Activated gamma-delta T cell (primary cell): Measurements from ENCODE around the gene TSHZ2.
"Not testable (repeated sequence)": the region's sequence is repeated elsewhere in the genome, so short reads cannot be mapped to it uniquely, and the experiment has no call there.

ENCODE experiments used
- DNase-seq: peaks from one replicate; lab custom pipeline; 2025; lab: John Stamatoyannopoulos, UW

Gene TSHZ2

DNA sequence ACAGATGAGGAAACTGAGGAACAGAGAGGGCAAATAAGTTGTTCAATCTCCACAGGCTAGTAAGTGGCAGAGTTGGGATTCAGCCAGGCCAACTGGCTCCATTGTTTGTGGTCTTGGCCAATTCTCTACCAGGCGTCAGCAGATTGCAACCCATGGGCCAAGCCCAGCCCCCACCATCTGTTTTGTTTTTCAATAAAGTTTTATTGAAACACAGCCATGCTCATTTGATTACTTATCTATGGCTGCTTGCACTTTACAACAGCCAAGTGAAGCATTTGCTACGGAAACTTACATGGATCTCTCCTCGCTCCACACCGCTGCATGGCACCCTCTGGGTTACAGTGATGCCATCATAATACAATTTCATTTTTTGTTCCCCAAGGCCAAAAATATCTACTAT lies 530.7 kb downstream of the TSHZ2 start:
- no peak for DNase-seq

DNA sequence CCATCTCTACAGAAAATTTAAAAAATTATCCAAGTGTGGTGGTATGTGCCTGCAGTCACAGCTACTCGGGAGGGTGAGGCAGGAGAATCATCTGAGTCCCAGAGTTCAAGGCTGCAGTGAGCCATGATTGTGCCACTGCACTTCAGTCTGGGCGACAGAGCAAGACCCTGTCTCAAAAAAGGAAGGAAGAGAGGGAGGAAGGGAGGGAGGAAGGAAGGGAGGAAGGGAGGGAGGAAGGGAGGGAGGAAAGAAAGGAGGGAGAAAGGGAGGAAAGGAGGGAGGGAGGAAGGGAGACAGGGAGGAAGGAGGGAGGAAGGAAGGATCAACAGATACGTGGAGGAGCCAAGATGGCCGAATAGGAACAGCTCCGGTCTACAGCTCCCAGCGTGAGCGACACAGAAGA lies 531.4 kb downstream of the TSHZ2 start:
- no peak for DNase-seq

DNA sequence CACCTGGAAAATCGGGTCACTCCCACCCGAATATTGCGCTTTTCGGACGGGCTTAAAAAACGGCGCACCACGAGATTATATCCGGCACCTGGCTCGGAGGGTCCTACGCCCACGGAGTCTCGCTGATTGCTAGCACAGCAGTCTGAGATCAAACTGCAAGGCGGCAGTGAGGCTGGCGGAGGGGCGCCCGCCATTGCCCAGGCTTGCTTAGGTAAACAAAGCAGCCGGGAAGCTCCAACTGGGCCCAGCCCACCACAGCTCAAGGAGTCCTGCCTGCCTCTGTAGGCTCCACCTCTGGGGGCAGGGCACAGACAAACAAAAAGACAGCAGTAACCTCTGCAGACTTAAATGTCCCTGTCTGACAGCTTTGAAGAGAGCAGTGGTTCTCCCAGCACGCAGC lies 531.9 kb downstream of the TSHZ2 start:
- DNase-seq: not testable (repeated sequence)

DNA sequence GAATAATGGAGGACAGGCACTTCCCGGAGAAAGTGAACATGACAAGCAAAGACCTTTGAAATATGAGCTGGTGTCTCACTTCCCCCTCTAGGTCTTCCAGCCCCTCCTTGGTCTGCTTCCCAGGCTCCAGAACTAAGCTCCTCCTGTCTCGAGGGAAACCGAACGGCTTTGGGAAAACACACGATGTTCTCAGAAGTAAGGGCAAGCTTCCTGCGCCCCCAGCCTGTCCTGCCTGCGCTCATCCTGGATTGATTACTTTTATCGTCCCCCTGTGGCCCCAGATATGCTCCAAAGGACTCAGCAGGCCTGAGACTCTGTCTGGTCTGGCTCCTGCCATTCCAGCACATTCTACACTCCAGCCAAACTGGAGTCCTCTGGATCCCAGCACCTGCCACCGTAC lies 538.1 kb downstream of the TSHZ2 start:
- DNase-seq: no peak

DNA sequence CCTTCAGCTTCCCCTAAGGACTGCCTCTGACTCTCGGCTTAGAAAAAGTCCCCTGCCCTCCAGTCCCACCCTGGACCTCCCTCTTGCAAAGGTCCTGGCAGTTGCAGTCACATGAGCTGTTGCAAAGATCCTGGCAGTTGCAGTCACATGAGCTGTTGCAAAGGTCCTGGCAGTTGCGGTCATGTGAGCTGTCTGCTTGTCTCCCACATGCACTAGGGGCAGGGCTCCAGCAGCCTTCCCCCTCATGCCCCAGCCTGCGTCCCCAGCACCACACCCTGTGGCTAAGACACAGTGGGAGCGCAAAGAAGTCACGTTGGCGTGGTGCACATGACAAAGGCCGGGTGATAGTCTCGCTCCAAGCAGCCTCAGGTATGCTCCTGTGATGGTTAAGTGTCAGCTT lies 538.5 kb downstream of the TSHZ2 start:
- DNase-seq: no peak

DNA sequence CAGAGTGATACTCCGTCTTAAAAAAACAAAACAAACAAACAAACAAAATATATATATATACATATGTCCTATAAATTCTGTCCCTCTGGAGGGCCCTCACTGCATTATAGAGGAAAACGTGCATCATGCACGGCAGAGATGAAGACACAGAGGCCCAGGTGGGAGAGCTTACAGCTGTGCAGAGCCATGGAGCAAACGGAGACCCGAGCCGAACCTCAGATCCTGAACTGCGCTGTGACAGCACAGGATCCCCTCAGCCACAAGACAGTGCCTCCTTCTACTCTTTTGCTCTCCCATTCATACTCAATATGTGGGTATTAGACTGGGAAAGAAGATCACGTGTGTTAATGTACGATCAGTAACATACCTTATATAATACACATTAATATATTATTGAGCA lies 539.9 kb downstream of the TSHZ2 start:
- no peak for DNase-seq

DNA sequence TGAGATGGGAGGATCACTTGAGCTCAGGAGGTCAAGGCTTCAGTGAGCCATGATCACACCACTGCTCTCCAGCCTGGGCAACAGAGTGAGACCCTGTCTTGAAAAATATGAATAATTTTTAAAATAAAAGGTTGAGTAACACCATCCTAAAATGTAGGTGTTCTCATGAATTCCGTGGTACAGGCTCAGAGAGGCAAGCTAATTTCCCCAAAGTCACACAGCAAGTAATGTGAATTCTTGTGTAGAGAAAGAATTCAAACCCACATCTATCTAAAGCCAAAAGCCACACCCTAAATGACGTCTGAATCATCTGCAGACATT lies 541.0 kb downstream of the TSHZ2 start:
- DNase-seq: no peak

DNA sequence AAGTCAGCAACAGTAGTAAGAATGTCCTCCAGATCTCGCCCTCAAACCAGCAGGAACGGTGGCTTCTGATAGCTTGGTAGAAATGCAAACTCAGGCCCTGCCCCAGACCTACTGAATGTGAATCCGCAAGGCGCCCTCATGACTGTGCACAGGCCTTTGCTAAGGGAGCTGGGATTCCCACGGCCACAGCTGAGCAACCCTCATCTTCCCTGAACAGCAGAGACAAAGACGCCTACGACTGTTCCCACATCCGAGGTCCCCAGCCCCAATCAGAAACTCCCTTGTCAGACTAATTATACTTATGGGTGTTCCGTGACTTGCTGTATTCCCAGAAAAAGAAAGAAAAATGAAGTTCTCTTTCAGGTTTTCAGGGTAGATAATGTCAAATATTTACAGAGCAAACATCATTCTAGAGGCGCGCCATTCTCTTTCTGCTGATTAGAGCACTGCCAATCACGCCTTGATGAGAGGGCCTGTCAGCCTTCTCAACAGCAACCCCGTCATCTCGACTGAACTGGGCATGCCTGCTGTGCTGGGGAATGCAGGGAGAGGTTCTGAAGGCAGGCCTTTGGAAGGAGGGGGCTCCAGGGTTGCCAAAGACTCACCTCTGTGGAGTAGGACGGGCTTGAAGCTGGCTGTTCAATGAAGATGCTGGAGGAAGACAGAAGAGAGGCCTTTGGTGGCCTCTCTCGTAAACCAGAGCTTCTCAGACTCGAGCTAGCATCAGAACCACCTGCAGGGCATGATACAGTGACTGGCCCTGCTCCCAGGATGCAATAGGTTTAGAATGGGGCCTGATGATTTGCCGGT lies 541.5 kb downstream of the TSHZ2 start:
- no peak for DNase-seq

DNA sequence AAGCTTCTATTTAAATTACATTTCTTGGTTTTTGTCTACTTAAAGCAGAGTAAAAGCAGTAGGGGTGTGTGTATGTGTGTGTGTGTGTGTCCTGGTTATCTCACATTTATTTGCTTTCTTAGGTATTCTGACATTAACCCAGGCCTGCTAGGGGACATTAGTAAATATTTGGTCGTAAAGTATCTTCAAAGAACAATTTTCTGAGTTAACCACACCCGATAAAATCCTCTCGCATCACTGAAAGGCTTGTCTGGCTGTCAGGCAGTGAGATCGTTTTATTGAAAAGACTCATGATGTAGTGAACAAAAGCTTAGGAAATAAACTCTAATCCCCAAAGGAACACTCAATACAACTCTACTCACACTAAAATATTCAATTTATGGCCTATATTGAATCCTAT lies 543.6 kb downstream of the TSHZ2 start:
- DNase-seq: no peak

DNA sequence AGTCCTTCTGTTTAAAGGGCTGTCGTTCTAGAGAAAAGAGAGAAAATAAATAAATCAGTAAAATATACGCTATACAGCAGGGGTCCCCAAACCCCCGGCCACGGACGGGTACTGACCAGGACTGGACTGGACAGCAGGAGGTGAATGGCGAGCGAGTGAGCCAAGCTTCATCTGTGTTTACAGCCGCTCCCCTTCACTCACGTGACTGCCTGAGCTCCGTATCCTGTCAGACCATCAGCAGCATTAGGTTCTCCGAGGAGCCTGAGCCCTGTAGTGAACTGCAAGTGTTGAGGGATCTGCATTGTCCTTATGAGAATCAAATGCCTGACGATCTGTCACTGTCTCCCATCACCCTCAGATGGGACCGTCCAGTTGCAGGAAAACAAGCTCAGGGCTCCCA lies 545.0 kb downstream of the TSHZ2 start:
- no peak for DNase-seq

DNA sequence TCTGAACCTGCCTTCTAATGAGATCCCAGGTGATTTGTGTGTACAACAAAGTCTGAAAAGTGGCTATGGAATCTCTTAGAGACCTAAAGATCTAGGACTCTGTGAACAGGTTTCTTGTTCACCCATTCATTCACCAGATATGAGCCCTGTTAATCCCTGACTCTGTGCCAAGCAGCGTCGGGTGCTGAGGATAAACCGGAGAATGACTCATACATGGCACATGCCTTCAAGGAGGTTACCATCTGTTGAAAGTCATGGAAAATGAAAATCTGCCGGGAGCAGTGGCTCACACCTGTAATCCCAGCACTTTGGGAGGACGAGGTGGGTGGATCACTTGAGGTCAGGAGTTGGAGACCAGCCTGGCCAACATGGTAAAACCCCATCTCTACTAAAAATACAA lies 549.3 kb downstream of the TSHZ2 start:
- DNase-seq: not testable (repeated sequence)

DNA sequence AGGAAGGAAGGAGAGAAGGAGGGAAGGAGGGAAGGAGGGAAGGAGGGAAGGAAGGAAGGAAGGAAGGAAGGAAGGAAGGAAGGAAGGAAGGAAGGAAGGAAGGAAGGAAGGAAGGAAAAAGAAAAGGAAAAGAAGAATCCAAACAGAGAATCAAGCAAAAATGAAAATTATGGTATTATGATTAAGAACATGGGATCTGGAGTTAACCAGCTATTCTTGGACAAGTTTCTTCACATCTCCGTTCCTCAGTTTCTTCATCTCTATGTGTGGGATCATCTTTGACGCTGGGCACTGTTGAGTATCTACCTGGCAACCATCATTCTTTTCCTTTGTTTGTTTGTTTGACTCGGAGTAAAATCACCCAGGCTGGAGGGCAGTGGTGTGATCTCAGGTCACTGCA lies 549.9 kb downstream of the TSHZ2 start:
- DNase-seq: no peak

DNA sequence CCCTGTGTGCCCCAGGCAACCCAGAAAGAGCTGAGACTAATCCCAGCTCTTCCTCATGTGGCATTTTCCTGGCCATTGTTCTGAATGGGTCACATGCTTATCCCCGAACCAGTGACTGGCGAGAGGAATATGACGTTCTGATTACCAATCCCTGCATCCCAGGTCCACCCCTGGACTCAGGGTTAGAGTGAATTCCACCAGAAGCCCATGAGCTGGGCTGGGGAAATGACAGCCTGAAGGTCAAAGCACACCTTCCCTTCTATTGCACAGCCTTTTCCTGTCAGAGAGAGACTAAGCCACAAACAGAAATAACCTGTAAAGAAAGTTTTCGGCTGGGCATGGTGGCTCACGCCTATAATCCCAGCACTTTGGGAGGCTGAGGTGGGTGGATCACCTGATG lies 550.5 kb downstream of the TSHZ2 start:
- DNase-seq: no peak

DNA sequence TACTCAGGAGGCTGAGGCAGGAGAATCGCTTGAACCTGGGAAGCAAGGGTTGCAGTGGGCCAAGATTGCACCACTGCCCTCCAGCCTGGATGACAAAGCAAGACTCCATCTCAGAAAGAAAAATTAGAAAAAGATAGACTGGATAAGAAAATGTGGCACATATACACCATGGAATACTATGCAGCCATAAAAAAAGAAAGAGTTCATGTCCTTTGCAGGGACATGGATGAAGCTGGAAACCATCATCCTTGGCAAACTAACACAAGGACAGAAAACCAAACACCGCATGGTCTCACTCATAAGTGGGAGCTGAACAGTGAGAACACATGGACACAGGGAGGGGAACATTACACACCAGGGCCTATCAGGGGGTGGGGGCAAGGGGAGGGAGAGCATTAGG lies 551.5 kb downstream of the TSHZ2 start:
- DNase-seq: not testable (repeated sequence)

DNA sequence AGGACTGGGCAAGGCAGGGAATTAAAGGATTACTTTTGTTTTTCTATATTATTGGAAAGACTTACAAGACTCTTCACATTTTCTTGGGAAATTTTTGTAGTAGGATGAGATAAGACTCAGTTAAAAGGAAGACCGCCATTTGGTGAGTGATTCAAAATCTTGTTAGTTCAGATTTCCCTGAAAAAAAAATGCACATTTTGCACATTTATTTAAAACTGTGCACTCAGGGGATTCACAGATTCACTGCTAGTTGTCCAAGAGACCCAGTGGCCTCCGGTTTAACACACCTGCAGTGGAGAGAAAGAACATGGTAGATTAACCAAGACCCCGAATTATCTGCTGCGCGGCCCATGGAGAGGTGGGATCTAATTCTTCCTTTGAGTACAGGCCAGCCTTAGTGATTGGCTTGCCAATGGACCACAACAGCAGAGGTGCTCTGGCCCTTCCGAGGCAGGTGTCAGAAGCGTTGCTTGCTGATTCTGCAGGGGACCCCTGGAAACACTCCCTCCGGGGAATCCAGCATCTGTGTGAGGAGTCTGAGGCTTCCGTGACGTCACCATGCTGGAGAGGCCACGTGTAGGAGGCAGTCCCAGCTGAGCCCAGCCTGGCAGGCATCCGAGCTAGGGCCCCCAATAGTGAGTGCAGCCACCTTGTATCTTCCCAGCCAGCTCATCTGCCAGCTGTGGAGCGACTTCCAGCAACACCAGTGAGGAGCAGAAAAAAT lies 552.6 kb downstream of the TSHZ2 start:
- DNase-seq: no peak

DNA sequence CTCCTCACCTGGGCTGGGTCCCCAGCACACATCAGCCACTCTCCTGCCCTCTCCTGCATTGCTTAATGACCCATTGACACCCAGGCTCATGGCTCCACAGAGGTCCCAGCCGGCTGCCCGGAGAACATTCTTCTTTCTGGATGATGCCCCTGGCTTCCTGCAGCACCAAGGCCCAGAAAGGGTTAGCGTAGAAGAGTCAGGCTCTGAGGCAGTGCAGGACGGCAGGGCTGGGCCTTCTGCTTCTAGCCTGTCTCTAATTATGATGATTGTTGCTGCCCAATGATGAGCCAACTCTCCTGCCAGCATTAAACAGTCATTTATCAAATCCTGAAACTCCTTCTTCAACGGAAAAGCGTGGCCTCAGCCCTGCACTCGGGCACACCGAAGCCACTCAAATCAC lies 555.0 kb downstream of the TSHZ2 start:
- DNase-seq: no peak

DNA sequence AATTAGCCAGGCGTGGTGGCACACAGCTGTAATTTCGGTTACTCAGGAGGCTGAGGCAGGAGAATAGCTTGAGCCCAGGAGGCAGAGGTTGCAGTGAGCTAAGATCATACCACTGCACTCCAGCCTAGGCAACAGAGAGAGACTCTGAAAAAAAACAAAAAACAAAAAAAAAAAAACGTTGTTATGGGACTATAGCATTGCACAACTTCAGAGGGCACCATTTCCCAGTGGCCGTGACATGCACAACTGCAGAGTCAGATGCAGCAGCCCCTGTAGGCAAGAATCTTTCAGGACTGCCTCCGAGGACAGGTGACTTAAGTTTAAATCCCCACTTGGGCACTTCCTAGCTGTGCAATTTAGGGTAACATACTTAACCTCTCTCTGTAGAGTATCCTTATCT lies 557.5 kb downstream of the TSHZ2 start:
- DNase-seq: no peak

DNA sequence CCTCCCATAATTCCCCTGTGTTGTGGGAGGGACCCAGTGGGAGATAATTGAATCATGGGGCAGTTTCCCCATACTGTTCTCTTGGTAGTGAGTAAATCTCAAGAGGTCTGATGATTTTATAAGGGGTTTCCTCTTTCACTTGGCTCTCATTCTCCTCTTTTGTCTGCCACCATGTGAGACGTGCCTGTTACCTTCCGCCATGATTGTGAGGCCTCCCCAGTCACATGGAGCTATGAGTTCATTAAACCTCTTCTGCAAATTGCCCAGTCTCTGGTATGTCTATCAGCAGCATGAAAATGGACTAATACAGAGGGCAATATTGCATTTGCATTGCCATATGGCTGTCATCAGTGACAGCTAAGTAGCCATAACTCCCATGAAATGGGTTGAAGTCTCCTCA lies 558.3 kb downstream of the TSHZ2 start:
- DNase-seq: no peak

DNA sequence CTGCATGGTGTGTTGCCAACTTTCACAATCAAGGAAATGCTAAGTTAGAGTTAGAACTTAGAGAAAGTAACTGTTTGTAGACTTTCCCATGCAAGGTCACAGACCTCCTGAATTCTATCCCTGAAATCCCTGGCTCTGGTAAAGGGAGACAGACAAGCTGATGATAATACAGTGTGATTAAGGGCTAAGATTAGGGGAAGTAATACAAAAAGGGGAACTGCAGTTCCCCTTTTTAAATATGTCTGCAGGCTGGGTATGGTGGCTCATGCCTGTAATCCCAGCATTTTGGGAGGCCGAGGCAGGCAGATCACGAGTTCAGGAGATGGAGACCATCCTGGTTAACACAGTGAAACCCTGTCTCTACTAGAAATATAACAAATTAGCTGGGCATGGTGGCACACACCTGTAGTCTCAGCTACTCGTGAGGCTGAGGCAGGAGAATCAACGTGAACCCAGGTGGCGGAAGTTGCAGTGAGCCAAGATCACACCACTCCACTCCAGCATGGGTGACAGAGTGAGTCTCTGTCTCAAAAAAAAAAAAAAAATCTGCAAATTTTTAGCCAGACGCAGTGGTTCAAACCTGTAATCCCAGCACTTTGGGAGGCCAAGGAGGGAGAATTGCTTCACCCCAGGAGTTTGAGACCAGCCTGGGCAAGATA lies 560.6 kb downstream of the TSHZ2 start:
- not testable (repeated sequence) for DNase-seq

DNA sequence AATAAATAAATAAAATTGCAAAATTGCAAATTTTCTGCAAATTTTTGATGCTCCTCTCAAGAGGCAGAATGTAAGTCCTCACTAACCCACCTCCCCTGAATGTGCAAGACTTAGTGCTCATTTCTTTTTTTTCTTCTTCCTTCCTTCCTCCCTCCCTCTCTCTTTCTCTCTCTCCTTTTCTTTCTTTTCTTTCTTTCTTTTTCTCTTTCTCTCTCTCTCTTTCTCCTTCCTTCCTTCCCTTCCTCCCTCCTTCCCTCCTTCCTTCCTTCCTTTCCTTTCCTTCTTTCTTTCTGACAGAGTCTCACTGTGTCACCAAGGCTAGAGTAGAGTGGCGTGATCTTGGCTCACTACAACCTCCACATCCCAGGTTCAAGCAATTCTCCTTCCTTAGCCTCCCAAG lies 561.3 kb downstream of the TSHZ2 start:
- DNase-seq: no peak

DNA sequence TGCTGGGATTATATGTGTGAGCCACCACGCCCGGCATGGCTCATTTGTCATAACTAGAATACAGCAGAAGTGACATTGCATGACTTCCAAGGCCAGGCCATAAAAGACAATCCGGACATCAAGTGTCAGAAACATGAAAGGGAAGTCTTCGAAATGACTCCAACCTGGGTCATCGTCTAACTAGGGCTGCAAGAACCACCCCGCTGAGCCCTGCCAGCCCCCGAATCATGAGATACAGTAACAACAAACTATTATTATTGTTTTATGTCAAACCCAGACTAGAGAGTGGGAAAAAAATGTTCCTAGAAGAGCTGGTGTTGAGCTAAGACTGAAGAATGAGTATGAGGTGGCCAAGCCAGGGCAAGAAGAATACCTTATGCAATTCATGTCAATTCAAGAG lies 561.9 kb downstream of the TSHZ2 start:
- no peak for DNase-seq

DNA sequence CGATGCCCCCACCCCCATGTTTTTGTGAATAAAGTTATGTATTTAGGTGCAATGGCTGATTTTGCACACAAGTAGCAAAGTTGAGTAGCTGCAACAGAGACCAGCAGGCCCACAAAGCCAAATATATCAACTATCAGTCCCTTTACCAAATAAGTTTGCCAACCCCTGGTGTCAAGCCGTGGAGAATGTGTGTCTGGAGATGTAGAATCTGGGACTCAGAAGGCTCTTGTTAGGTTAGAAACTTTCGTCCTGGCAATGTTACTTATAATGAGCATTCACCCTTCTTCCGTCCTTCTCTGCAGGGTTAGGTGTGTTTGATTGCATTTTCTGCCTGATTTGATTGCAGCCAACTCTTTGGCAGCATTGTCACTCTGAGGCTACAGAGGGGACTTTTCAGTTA lies 563.7 kb downstream of the TSHZ2 start:
- DNase-seq: no peak

DNA sequence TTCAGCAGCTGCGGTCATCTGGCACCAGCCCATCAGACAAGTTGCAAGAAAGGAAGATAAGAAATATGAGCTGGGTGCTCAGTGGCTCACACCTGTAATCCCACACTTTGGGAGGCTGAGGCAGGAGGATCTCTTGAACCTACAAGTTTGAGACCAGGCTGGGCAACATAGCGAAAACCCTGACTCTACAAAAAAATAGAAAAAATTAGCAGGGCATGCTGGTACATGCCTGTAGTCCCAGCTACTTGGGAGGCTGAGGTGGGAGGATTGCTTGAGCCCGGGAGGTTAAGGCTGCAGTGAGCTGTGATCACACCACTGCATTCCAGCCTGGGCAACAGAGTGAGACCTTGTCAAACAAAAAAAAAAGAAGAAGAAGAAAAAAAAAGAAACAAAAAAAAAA lies 564.2 kb downstream of the TSHZ2 start:
- DNase-seq: not testable (repeated sequence)
